ENCODE data around the gene PDZK1IP1. TPM values are rescaled to one million over a fixed set of nuclear protein-coding genes. Genes with fewer than 3 reads are reported as not detected.
"Not testable (repeated sequence)": the region's sequence is repeated elsewhere in the genome, so short reads cannot be mapped to it uniquely, and the experiment has no call there.

The PDZK1IP1 gene
- total and polyA plus RNA-seq, 2 of the 4 experiments (the other 2 are of a cell fraction), result not detected

- in situ Hi-C loops (cut with MboI; ENCODE audit: low sequenced_read_pairs); H2BK20ac ChIP-seq (ENCODE audit: low read depth, low read length); H4K20me1 ChIP-seq (ENCODE audit: insufficient read depth, low read length); H4K5ac ChIP-seq (ENCODE audit: low read depth, low read length); H2AK9ac ChIP-seq (replicated peaks; ENCODE audit: low read depth, low read length, poor library complexity); H2BK15ac ChIP-seq (ENCODE audit: low read depth, low read length); H3K36me3 ChIP-seq (ENCODE audit: control insufficient read depth, insufficient read depth, low read length); H3K4ac ChIP-seq (ENCODE audit: low read depth, low read length); H3K4me3 ChIP-seq (ENCODE audit: insufficient read depth, low read depth, low read length); H3K9me3 ChIP-seq (ENCODE audit: control insufficient read depth, insufficient read depth, low read length); DNase-seq; H3K4me1 ChIP-seq (ENCODE audit: control insufficient read depth, insufficient read depth, low read length); H3K27ac ChIP-seq (ENCODE audit: insufficient read depth, low read length); H3K27me3 ChIP-seq (ENCODE audit: control insufficient read depth, insufficient read depth, low read length); ATAC-seq (ENCODE audit: low read depth); H3K79me1 ChIP-seq (ENCODE audit: low read depth in 1 of 2, low read length in 2 of 2); H3K56ac ChIP-seq (ENCODE audit: extremely low read depth, insufficient read depth, low read length); dilution Hi-C loops (cut with HindIII; ENCODE audit: low sequenced_read_pairs, unreplicated experiment); H2BK120ac ChIP-seq (ENCODE audit: low read depth, low read length); H3K18ac ChIP-seq (ENCODE audit: low read depth, low read length); H2BK5ac ChIP-seq (ENCODE audit: low read depth, low read length, poor library complexity, severe bottlenecking); H4K91ac ChIP-seq (ENCODE audit: insufficient read depth, low read depth, low read length); H3K14ac ChIP-seq (replicated peaks; ENCODE audit: low read depth, low read length); H2AK5ac ChIP-seq (ENCODE audit: low read depth, low read length); POLR2A ChIA-PET (ENCODE audit: unreplicated experiment); intact Hi-C loops (cut with micrococcal nuclease); H2AFZ ChIP-seq (replicated peaks; ENCODE audit: low read length, poor library complexity); H3K4me2 ChIP-seq (ENCODE audit: low read depth, low read length); BruUV-seq (replicated peaks); H3K9ac ChIP-seq (ENCODE audit: low read depth, low read length); CTCF ChIA-PET; H4K8ac ChIP-seq (ENCODE audit: low read depth in 2 of 2, low read length in 2 of 2); H3K23ac ChIP-seq (ENCODE audit: low read depth, low read length); H3K9me1 ChIP-seq (ENCODE audit: insufficient read depth, low read length): not testable (repeated sequence)
- WGBS, 2 experiments (ENCODE audit: extremely low coverage in 2 of 2, insufficient read length in 1 of 2), result no CpG with 5 or more reads among the region's 3 CpGs
Measured at GRCh38 chr1:47140358-47140757, 49.5 kb downstream of the PDZK1IP1 start.
